CD1c-positive myeloid dendritic cell (primary cell): ENCODE data around the gene DGKG.
A peak's percentile ranks its signal among the peaks of the same experiment; 100 is the strongest.

Experiments
- DNase-seq: peaks from one replicate; pipeline ENCODE4 v3.0.0-alpha.2; 2016; ENCODE audit errors: extremely low spot score

DGKG gene

GRCh38 chr3:186171521-186171920, 190.5 kb downstream of the DGKG start:
- DNase-seq = no peak

- no peak for DNase-seq
Observed at GRCh38 chr3:186170516-186170915, 191.5 kb downstream of the DGKG start.

GRCh38 chr3:186169379-186169778, 192.7 kb downstream of the DGKG start:
- peak; percentile 6 for DNase-seq

DNA sequence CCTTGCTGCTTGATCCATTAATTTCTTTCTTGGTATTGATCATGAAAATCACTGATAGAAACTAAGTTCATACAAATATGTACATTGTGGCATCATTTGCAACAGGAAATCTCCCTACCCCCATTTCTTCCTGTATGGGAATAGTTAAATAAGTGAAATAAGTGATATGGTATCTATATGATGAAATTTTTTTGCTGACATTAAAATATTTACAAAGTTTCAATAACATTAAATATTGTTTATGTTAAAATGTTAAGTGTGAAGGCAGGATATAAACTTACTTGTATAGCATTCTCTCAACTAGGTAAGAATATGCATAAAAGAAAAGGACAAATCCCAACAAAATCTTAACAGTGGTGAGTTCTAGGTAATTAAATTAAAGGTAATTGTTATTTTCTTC, 193.1 kb downstream of the DGKG start:
- no peak for DNase-seq

- no peak for DNase-seq
Observed at GRCh38 chr3:186167646-186168395, 194.2 kb downstream of the DGKG start.

DNA sequence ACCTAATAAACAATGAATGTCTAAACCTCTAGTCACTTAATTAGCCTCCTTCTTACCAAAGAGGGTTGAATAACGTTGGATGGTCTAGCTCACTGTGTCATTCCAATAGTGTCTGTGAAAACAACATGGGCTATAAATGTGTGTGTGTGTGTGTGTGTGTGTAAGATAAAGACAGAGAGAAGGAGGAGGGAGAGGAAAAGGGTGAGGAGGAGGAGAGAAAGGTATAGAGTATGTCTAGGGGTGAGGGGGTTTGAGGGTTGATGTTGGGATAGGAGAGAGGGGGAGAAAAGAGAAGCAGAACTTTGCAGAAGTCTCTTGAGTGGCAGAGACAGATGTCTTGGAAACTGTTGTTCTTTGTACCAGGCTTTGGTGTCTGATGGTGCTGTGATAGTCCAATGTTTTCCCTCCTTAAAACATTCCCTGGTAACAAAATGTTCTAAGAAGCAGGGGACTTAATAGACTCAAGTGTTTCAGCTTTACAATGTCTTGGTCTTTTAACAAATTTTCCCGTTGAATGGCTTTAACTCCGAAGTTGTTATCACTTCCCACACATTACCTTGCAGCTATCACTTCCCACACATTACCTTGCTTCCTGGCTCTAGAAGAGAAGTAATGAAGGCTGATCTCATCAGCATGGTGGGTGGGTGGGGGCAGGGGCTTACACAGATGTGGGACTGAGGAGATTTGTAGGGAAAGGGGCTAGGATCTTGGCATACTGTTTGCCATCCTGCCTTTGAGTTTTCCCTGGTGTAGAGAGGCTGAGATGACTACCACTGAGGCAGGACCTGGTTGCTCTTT, 195.3 kb downstream of the DGKG start:
- DNase-seq = no peak

GRCh38 chr3:186166036-186166435, 196.0 kb downstream of the DGKG start:
- no peak for DNase-seq

GRCh38 chr3:186165331-186165730, 196.7 kb downstream of the DGKG start:
- no peak for DNase-seq

GRCh38 chr3:186164696-186165095, 197.3 kb downstream of the DGKG start:
- no peak for DNase-seq

- DNase-seq = peak; percentile 94
Observed at GRCh38 chr3:186162221-186162620, 199.8 kb downstream of the DGKG start.

- DNase-seq = no peak
Observed at GRCh38 chr3:186160691-186161243, 201.3 kb downstream of the DGKG start.

- DNase-seq = no peak
Observed at GRCh38 chr3:186154641-186155040, 207.4 kb downstream of the DGKG start.

GRCh38 chr3:186152889-186153292, 209.1 kb downstream of the DGKG start:
- peak; percentile 95 for DNase-seq

- no peak for DNase-seq
Observed at GRCh38 chr3:186152361-186152798, 209.7 kb downstream of the DGKG start.

- DNase-seq = peak; percentile 47
Observed at GRCh38 chr3:186151077-186151971, 210.7 kb downstream of the DGKG start.

- DNase-seq = no peak
Observed at GRCh38 chr3:186150041-186150830, 211.8 kb downstream of the DGKG start.

- no peak for DNase-seq
Observed at GRCh38 chr3:186149319-186149960, 212.6 kb downstream of the DGKG start.

DNA sequence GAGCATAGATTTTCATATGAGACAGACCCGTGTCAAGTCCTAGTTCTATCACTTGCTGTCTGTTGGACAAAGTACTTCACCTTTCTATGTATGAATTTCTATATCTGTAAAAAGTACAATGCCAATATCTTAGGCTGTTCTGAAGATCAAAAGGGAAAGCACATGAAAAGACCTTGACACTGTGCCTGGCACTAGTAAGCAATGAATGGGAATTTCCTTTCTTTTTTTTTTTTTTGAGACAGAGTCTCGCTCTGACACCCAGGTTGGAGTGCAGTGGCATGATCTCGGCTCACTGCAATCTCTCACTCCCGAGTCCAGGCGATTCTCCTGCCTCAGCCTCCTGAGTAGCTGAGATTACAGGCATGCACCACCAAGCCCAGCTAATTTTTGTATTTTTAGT, 217.8 kb downstream of the DGKG start:
- DNase-seq = no peak

DNA sequence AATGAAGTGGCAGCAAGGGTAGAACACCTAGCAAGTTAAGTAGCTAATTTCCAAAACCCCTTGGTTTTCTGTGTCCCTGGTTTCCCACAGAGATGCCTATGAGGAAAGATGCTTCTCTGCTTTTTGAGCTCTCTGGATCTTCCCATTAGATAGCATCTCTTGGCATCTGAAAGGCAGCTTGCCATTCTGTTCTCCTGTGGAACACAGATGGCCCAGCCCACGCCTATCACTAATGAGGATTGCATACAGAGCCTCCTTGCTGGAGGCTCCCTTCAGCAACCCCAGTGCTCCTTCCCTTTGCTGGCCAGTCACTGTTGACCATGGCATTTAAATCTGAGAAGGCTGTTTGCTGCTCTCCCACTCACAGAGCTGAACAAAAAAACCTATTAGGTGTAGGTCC, 218.8 kb downstream of the DGKG start:
- no peak for DNase-seq

- no peak for DNase-seq
Observed at GRCh38 chr3:186142393-186142932, 219.6 kb downstream of the DGKG start.
